GM21786 (cell line): ENCODE results near the gene FBL.
"Not testable (repeated sequence)": the region's sequence is repeated elsewhere in the genome, so short reads cannot be mapped to it uniquely, and the experiment has no call there.

Source experiments
- ATAC-seq: cut with Tn5 transposase; IDR thresholded peaks from one replicate; pipeline ENCODE4 v1.9.1; 2021; ENCODE audit not compliant: unreplicated experiment

FBL gene

DNA sequence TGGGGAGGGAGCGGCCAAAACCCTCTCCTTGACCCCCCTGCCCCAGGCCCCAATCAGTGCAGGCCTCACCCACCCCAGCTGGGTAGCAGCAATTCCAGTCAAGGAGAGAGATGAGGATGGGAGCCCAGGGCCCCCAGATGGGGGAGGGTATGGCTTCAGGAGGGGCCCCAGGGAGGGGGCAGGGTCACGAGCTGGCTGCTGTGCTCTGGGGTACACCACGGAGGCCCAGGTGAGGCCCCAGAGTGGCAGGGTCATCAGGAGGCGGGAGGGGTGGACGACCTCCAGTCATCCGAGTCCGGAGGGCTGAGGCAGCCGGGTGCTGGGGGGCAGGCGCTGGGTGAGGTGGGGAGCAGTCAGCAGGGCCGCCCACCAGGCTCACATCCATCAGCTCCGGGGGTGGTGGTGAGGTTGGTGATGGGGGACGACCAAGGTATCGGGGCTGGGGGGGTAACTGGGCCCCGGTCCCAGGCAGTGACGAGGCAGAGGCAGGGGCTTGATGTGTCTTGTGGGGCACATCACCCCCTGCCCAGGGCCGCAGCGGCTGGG is 20.6 kb downstream of the FBL start:
- ATAC-seq: no peak

DNA sequence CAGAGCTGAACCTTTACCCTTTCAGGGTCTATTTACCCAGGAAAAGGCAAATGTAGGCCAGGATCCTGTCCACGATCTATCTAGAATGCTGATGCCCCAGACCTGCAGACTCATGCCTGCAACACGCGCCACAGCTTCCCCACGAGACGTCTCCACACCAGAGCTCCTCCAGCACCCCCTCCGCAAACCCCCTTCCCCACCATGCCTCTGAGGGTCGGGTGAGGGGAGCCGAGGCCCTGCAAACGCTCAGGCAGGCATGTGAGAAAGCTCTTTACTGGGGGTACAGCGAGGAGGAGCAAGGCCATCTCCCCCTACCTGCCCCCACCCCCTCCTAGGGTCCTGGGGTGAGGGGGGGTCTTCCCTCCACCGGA is 21.1 kb downstream of the FBL start:
- no peak for ATAC-seq

DNA sequence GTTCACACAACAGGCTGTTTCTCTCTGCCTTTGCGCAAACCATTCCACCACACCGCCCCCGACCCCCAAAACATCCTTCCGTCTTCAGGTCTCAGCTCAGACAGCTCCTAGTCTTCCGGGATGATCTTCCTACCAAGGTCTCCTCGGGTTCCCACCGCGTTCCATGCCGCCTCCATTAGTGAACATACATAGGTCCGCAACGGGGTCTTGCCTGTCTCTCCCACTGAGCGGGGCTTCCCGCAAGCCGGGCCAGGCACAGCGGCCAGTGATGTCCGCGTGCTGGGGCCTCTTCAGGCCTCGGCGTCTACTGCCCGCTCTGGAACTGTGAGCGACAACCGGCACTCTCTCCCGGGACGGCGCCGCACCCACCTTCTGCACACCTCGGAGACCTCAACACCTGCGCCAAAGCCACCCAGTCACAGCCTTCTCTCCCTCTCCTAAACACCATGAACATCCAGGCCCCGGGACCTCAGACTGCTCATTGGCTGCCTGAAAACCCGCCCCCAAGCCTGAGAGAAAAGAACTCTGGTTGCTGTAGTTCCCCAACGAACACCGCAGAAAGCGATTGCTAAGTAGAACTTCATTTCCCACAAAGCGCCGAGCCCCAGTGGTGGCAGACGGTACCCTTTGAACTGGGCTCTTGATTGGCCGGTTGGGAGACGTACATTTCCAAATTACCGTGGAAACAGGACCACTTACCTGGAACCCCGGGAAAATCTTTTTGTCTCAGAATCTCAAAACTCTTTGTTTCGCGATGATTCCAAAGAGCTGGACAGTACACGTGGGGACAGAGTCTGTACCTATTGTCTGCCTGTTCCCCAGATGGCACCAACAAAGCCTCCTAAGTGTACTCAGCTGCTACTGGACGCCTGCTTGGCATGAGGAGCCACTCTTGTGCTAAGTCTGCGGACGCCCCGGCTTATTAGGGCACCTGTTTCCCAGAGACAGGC is 21.8 kb downstream of the FBL start:
- peak; percentile 92 for ATAC-seq

DNA sequence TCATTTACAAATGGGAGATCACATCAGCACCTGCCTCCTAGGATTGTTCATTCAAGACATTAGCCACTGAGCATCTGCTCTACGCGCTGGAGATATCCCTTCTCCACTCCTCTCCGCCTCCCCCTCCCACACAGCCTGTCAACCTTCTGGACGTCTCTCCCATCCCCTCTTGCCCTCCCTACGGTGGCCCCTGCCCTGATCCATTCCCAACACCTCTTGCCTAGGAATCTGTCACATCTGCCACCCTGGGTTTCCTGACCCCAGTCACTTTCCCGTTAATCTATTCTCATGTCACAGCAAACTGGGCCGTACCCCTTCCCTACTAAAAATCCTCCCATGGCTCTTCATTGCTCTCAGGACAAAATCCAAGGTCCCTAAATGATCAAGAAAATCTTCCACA is 22.5 kb downstream of the FBL start:
- ATAC-seq: no peak

DNA sequence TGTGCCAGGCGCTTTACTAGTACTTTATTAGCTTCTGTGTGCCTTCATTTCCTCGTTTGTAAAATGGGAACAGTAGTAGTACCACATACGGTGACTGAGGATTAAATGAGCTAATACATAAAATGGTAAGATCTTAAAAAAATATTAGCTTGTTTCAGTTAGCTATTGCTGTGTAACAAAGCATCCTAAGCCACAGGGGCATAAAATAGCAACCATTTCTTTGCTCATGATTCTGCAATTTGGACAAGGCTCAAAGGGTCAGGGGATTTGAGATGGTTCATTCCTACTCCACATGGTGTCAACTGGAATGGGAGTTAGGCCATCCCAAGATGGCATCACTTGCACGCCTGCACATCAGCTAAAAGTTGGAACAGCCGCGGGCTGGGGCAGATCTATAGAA is 25.5 kb downstream of the FBL start:
- no peak for ATAC-seq

DNA sequence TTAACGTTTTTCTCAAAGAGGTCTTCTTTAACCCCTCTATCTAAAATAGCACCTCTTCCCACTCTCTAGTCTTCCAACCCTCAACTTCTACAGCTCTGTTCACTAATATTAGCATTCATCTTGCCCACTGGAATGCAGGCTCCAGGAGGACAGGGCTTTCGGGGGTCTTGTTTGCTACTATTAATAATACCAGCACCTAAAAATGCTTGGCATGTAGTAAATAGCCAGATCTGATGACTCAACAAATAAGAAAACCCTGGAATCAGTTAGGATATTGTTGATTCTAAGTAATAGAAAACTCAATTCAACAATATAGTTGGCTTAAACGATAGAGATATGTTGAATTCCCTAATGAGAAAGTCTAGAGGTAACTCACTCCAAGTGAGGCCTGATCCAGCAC is 26.4 kb downstream of the FBL start:
- ATAC-seq: no peak

DNA sequence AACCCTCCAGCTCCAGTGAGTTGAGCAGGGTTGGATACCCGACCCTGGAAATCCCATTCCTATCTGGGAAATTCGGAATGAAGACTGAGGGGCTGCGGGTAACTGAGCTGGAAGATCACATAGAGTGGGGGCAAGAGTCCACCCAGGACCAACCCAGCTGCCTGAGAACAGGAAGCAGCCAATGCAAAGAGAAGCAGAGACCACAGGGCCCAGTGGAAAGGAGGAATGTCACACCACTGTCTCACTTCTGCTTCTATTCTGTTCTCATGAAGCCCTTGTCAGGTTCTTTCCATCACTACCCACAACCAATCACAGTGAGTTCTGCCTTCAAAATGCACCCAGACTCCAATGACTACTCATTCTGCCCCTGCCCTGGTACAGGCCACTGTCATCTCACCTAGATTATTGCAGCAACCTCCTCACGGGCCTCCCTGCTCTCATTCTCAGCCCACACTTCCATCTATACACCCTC is 27.5 kb downstream of the FBL start:
- peak; percentile 71 for ATAC-seq

DNA sequence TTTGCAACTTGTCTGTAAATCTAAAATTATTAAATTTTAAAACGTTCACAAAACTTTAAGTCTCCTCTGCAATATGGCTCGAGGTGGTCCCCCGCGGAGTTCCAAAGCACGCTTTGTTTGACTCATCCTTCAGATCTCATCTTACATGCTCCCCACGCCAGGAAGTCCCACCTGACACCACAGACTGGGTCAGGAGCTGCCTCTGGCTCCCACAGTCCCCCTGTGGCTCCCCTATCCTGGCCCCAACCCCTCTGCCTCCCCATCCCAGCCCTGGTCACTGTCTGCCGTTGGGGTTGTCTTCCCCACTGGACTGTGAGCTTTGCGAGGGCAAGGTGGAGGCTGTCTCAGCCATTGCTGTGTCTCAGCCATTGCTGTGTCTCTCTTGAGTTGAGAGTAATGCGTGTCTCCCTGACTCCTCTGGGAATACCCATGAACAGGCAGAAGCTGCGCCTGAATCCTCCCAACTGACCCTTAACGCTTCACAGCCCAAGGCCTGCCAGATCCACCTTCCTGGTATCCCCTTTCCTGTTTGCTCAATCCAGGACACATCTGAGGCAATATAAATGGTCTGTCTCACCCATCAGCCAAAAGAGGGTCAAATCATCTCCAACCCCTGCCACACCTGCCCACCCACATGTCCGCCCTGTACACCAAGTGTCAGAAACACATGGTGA is 28.2 kb downstream of the FBL start:
- no peak for ATAC-seq

DNA sequence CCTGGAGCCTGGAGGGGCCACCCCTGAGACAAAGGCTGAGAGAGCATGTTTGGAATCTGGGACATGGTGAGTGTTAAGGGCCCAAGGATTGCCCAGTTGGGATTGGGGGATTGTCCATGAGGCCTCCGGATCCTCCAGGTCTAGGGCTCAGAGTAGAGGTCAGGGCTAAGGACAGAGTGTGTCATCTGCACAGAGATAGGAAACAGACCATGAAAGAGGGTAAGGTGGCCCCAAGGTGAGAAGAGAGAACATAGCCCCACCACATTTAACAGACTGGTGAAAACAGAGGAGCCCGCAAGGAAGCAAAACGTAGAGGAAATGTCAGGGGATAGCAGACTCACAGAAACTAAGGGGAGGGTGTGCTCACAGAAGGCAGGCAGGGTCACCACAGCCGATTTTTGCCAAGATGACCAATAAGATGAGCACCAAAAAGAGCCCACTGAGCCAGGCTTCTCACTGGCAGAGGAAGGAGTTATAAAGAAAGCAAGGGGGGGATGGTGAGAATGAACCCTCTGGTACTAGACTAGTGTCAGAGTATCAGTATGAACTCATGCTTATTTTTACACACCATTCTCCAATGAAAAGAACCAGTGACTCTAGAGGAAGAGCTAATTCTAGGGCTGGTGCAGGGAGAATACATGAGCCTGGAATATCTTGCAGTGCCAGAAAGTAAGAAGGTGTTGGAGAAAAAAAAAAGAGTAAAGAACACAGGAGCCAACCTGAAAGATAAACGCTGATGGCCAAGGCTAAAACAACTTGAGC is 29.7 kb downstream of the FBL start:
- ATAC-seq: no peak

DNA sequence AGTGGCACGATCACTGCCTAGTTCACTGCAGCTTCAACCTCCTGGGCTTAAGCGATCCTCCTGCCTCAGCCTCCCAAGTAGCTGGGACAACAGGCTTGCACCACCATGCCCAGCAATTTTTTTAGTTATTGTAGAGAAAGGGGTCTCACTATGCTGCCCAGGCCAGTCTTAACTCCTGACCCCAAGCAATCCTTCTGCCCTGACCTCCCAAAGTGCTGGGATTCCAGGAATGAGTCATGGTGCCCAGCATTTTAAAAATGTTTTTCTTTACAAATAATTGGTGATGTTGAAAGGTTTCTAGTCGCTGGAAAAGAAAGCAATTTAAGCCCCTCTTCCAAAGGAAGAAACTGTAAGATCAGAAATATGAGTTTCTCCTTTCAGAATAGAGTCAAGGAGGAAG is 31.6 kb downstream of the FBL start:
- ATAC-seq: no peak

DNA sequence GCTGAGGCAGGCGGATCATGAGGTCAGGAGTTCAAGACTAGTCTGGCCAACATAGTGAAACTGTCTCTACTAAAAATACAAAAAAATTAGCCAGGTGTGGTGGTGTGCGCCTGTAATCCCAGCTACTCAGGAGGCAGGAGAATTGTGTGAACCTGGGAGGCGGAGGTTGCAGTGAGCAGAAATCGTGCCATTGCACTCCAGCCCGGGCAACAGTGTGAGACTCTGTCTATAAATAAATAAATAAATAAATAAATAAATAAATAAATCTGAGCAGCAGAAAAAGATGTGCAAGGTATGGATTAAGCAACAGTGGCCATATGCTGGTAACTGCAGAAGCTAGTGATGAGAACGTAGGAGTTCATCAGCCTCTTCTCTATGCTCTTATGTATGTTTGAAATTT is 32.1 kb downstream of the FBL start:
- not testable (repeated sequence) for ATAC-seq

DNA sequence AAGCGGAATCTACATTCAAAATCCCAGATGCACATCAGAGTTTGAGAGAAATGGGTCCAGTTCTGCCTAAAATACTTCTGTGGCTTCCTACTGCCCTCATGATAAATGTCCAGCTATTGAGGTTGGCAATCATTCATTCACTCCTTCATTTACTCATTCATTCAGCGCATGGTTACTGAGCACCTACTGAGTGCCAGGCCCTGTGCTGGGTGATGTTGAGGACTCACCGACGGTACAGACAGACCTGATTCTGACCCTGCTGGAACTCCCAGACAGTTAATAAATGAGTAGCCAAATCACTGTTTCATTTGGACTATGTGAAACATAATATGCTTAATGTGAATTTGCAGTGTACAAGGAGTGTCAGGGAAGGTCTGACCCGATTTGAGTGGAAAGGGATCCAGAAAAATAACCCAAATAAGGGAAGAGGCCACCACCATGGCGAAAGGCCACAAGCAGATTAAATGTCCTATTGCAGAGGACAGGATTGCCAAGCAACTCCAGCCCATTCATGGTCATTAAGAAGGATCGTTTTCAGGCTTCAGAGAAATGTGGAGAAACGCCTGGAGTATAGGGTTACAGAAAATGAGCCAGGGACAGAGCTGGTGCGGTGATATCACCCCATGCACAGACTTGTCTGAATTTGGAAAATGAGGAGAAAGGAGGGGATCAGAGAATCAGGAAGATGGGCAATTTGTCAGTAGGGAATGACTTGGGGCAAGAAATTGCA is 32.8 kb downstream of the FBL start:
- ATAC-seq: no peak

DNA sequence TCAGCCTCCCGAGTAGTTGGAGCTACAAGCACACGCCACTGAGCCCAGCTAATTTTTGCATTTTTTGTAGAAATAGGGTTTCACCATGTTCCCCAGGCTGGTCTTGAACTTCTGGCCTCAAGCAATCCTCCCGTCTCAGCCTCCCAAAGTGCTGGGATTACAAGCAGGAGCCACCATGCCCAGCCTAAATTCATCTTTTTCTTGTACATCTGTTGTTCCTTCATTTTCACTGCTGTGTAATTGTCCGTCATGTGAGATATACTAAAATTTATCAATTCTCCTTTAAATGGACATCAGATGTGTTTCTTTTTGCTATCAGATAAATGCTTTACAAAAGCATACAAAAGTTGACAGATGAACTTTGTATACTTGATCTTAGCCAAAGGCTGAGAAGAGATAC is 35.1 kb downstream of the FBL start:
- ATAC-seq: no peak

DNA sequence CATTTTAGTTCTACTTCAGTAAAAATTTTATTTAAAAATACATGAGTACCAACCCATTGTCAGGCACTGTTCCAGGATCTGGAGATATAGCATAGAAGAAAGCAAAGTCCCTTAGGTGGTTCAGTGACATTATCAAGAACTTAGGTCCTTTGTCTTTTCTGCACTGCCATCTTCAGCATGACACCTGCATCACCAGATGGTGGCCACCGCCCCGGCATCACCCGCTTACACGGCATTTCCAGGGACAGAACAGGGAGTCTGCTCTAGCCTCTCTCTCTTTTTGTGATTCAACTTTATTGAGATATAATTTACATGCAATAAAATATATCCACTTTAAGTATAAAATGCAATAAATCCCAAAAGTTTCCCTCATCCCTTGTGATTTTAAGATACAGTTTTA is 35.8 kb downstream of the FBL start:
- ATAC-seq: no peak

DNA sequence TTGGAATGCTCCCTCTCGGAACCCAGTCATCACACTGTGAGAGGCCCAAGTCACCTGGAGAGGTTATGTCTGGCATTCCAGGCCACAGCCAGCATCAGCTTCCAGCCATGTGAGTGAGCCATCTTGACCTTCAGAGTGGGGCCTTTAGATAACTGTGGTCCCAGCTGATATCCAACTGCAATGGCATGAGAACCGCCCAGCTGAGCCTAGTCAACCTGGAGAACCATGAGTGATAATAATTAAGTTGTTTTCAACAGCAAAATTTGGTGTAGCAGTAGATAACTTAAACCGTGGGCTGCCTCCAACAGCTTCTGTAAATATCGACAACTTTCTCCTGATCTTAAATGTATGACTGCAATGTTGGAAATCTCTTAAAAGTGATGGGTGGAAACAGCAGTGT is 36.8 kb downstream of the FBL start:
- no peak for ATAC-seq

DNA sequence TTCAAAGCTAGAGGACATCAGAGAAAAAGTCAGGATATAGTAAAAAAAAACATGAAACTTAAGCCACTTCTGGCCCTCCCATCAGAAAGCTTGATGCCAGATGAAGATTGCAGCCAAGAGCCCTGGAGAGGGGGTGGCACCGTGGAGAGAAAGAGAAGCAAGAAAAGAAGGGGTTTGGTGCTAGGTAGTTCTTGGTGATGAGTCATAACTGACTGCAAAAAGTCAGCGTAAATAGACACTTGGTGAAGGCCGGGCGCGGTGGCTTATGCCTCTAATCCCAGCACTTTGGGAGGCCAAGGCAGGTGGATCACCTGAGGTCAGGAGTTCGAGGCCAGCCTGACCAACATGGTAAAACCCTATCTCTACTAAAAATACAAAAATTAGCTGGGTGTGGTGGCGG is 37.5 kb downstream of the FBL start:
- ATAC-seq: not testable (repeated sequence)

DNA sequence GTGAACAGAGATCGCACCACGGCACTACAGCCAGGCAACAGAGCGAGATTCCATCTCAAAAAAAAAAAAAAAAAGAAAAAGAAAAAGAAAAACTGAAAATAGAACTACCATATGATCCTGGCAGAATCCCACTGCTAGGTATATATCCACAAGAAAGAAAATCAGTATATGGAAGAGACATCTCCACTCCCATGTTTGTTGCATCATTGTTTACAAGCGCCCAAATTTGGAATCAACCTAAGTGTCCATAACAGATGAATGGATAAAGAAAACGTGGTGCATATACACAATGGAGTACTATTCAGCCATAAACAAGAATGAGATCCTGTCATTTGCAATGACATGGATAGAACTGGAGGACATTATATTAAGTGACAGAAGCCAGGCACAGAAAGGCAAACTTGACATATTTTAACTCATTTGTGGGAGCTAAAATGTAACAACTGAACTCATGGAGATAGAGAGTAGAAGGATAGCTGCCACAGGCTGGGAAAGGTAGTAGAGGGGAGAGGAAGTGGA is 38.3 kb downstream of the FBL start:
- no peak for ATAC-seq

DNA sequence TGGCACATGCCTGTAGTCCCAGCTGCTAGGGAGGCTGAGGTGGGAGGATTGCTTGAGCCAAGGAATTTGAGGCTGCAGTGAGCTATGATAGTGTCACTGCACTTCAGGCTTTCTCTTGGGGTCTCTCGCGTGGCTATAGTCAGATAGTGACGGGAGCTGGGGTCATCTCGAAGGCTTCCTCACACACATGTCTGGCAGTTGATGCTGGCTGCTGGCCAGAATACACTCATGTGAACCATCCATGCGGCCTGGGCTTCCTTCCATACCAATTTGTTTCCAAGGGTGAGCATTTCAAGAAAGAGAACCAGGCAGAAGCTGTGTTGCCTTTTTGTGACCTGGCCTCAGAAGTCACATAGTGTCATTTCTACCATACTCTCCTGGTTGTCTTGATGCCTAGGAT is 41.1 kb downstream of the FBL start:
- no peak for ATAC-seq

DNA sequence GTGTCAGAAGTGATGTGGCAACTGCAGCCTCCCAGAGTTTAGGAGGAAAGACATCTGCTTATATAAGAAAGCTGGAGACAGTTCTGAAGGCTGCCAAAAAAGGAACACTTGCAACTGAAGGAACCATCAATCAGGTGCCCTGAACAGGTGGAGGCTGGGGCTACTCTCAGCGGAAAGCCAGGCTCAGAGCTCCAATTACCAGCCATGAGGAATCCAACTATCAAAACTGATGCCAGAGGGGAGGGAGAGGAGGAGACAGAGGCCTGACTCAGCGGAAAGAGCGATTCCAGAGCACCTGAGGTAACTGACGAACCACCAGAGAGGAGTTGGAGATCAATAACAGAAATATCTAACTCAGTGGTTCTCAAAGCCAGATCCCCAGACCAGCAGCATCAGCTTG is 43.2 kb downstream of the FBL start:
- ATAC-seq: no peak

DNA sequence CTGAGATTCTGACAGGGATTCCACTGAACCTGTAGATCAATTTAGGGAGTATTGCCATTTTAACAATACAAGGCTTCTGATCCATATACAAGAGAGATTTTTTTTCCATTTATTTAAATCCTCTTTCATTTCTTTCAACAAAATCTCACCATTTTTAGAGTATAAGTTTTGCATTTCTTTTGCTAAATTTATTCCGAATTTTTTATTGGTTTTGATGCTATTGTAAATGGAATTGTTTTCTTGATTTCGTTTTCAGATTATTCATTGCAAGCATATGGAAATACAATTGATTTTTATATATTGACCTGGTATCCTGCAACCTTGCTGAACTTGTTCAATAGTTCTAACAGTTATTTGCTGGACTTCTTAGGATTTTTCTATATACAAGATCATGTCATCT is 49.1 kb downstream of the FBL start:
- ATAC-seq: no peak
